Measurements from ENCODE around the gene MINAR1. TPM values are rescaled to one million over a fixed set of nuclear protein-coding genes. Genes with fewer than 3 reads are reported as not detected.

MINAR1 gene
- total RNA-seq = under 1 TPM; 0.12 to 0.62 (median 0.23) TPM
- under 1 TPM; 0.19 to 0.38 TPM for polyA plus RNA-seq
- long read RNA-seq, donor 1 = 0 reads
- long read RNA-seq, donor 2 = 0 reads
- long read RNA-seq, donor 3 = 0 reads

GRCh38 chr15:79431636-79432344 lies at the start of gene MINAR1:
MINAR1 (plus strand) TSS chr15:79432336; CDS start chr15:79456148, 23,812 bp downstream.
- H3K27ac ChIP-seq = no peak within 1 kb of the TSS
- DNase-seq = peak in 1 of 5 donors; percentile 24

GRCh38 chr15:79394231-79394630 lies 37.9 kb upstream of the MINAR1 start:
- TF ChIP-seq EP300 (IDR thresholded peaks at IDR 0.05) = no peak
- TF ChIP-seq POLR2A (IDR thresholded peaks at IDR 0.05) = no peak
- TF ChIP-seq CTCF (IDR thresholded peaks at IDR 0.05) = no peak
- intact Hi-C loops (cut with DNase I) = no loop called here
- no peaks in the 10 kb centered on the region for H3K27me3 ChIP-seq
- H3K4me1 ChIP-seq (ENCODE audit: insufficient read depth) = no peaks in the 10 kb centered on the region
- no peak overlapping the region for H3K4me3 ChIP-seq
- 17 to 28% (median 17%) methylated on average over 4 of the region's 4 CpGs for WGBS, 3 donors
- no peaks in the 10 kb centered on the region for H3K9me3 ChIP-seq
- H3K27ac ChIP-seq = no peak overlapping the region
- no peaks in the 10 kb centered on the region for H3K36me3 ChIP-seq
- DNase-seq = no peak

More at GRCh38 chr15:79431636-79432344, at the start of gene MINAR1:
- Histone ChIP-seq H3K9me3 (no peaks in the 10 kb centered on the region), H3K27me3 (no peaks in the 10 kb centered on the region), H3K4me1 (ENCODE audit: insufficient read depth) (peaks cover 2% of the 10 kb centered on the region), H3K4me3 (no peak within 1 kb of the TSS), H3K36me3 (no peaks in the 10 kb centered on the region)
- 1% methylated on average over 48 to 84 of the region's 84 CpGs for WGBS, 3 donors
- intact Hi-C loops (cut with DNase I) = no loop called here
- no peak for TF ChIP-seq CTCF (IDR thresholded peaks at IDR 0.05)
- no peak for TF ChIP-seq EP300 (IDR thresholded peaks at IDR 0.05)
- no peak for TF ChIP-seq POLR2A (IDR thresholded peaks at IDR 0.05)

GRCh38 chr15:79396850-79397249 lies 35.3 kb upstream of the MINAR1 start:
- DNase-seq = no peak
- no peaks in the 10 kb centered on the region for H3K9me3 ChIP-seq
- TF ChIP-seq CTCF (IDR thresholded peaks at IDR 0.05) (no peak), EP300 (IDR thresholded peaks at IDR 0.05) (no peak), POLR2A (IDR thresholded peaks at IDR 0.05) (no peak)
- no peaks in the 10 kb centered on the region for H3K27me3 ChIP-seq
- no peak overlapping the region for H3K27ac ChIP-seq
- no peaks in the 10 kb centered on the region for H3K4me1 ChIP-seq (ENCODE audit: insufficient read depth)
- H3K4me3 ChIP-seq = no peak overlapping the region
- H3K36me3 ChIP-seq = no peaks in the 10 kb centered on the region
- WGBS, 3 donors = 34 to 45% (median 42%) methylated on average over 6 of the region's 6 CpGs
- intact Hi-C loops (cut with DNase I) = no loop called here

- no peak for DNase-seq
- Histone ChIP-seq H3K9me3 (no peaks in the 10 kb centered on the region), H3K27ac (no peak overlapping the region), H3K4me3 (no peak overlapping the region), H3K36me3 (no peaks in the 10 kb centered on the region), H3K27me3 (no peaks in the 10 kb centered on the region), H3K4me1 (ENCODE audit: insufficient read depth) (no peaks in the 10 kb centered on the region)
- WGBS, 3 donors = 72 to 80% (median 77%) methylated on average over 3 of the region's 3 CpGs
- intact Hi-C loops (cut with DNase I) = no loop called here
- no peak for TF ChIP-seq CTCF (IDR thresholded peaks at IDR 0.05)
- TF ChIP-seq POLR2A (IDR thresholded peaks at IDR 0.05) = no peak
- no peak for TF ChIP-seq EP300 (IDR thresholded peaks at IDR 0.05)
Measured at GRCh38 chr15:79397269-79397910, 34.7 kb upstream of the MINAR1 start.

Measured in ovary (tissue), 10 donors.